Transverse colon (tissue), 3 donors: ENCODE results near the gene UNCX.

Experiments
- POLR2A ChIP-seq: fragments of 450-650 bp; IDR thresholded peaks from one replicate; pipeline ENCODE4 v1.6.1; 2016; ENCODE audit warnings: antibody characterized with exemption, mild to moderate bottlenecking, moderate library complexity
- POLR2AphosphoS5 ChIP-seq, 3 donors: sonication (generic); formaldehyde crosslinking; IDR thresholded peaks; one replicate each; pipeline ENCODE4 v1.6.1; 2016; ENCODE audit warnings: antibody characterized with exemption in 3 of 3

GRCh38 chr7:1197997-1198625 lies 34.6 kb upstream of the UNCX start:
- peak in 2 of 3 donors; percentile 12 to 35 for TF ChIP-seq POLR2AphosphoS5 (IDR thresholded peaks at IDR 0.05)
- TF ChIP-seq POLR2A = no peak
